Measurements from ENCODE around the gene PCSK2. TPM values are rescaled to one million over a fixed set of nuclear protein-coding genes. Genes with fewer than 3 reads are reported as not detected.

PCSK2 gene
- total RNA-seq, 2 donors from 2014 or later: not detected

GRCh38 chr20:17377231-17377630 lies 150.4 kb downstream of the PCSK2 start:
- no peak overlapping the region for H3K27ac Mint-ChIP-seq
- H3K36me3 Mint-ChIP-seq (ENCODE audit: low read depth): no peaks in the 10 kb centered on the region
- H3K27me3 Mint-ChIP-seq: no peaks in the 10 kb centered on the region
- no peak for ATAC-seq (replicated peaks)
- H3K4me1 Mint-ChIP-seq: no peaks in the 10 kb centered on the region
- H3K4me3 Mint-ChIP-seq: no peak overlapping the region
- no peaks in the 10 kb centered on the region for H3K9me3 Mint-ChIP-seq

- ATAC-seq (replicated peaks): no peak
- no peak overlapping the region for H3K27ac Mint-ChIP-seq
- H3K4me3 Mint-ChIP-seq: no peak overlapping the region
- H3K4me1 Mint-ChIP-seq: no peaks in the 10 kb centered on the region
- no peaks in the 10 kb centered on the region for H3K36me3 Mint-ChIP-seq (ENCODE audit: low read depth)
- peaks cover 10% of the 10 kb centered on the region for H3K27me3 Mint-ChIP-seq
- no peaks in the 10 kb centered on the region for H3K9me3 Mint-ChIP-seq
Observed at GRCh38 chr20:17379651-17380050, 152.8 kb downstream of the PCSK2 start.

- no peak for ATAC-seq (replicated peaks)
- Mint-ChIP-seq H3K27me3 (peaks cover 16% of the 10 kb centered on the region), H3K27ac (no peak overlapping the region), H3K9me3 (no peaks in the 10 kb centered on the region), H3K4me1 (no peaks in the 10 kb centered on the region), H3K4me3 (no peak overlapping the region), H3K36me3 (ENCODE audit: low read depth) (no peaks in the 10 kb centered on the region)
Observed at GRCh38 chr20:17380801-17381200, 154.0 kb downstream of the PCSK2 start.

- H3K36me3 Mint-ChIP-seq (ENCODE audit: low read depth): no peaks in the 10 kb centered on the region
- peaks cover 16% of the 10 kb centered on the region for H3K27me3 Mint-ChIP-seq
- H3K9me3 Mint-ChIP-seq: no peaks in the 10 kb centered on the region
- no peak for ATAC-seq (replicated peaks)
- no peak overlapping the region for H3K4me3 Mint-ChIP-seq
- H3K27ac Mint-ChIP-seq: no peak overlapping the region
- H3K4me1 Mint-ChIP-seq: no peaks in the 10 kb centered on the region
Observed at GRCh38 chr20:17381724-17382123, 154.9 kb downstream of the PCSK2 start.

GRCh38 chr20:17385798-17386197 lies 159.0 kb downstream of the PCSK2 start:
- Mint-ChIP-seq H3K36me3 (ENCODE audit: low read depth) (no peaks in the 10 kb centered on the region), H3K27me3 (peaks cover 28% of the 10 kb centered on the region), H3K9me3 (no peaks in the 10 kb centered on the region), H3K4me1 (no peaks in the 10 kb centered on the region), H3K4me3 (no peak overlapping the region), H3K27ac (no peak overlapping the region)
- ATAC-seq (replicated peaks): no peak

- no peak for ATAC-seq (replicated peaks)
- Mint-ChIP-seq H3K27me3 (peaks cover 21% of the 10 kb centered on the region), H3K9me3 (no peaks in the 10 kb centered on the region), H3K4me3 (no peak overlapping the region), H3K36me3 (ENCODE audit: low read depth) (no peaks in the 10 kb centered on the region), H3K27ac (no peak overlapping the region), H3K4me1 (no peaks in the 10 kb centered on the region)
Observed at GRCh38 chr20:17390655-17391054, 163.8 kb downstream of the PCSK2 start.

- Mint-ChIP-seq H3K27ac (no peak overlapping the region), H3K4me3 (no peak overlapping the region), H3K27me3 (peaks cover 19% of the 10 kb centered on the region), H3K4me1 (no peaks in the 10 kb centered on the region), H3K36me3 (ENCODE audit: low read depth) (no peaks in the 10 kb centered on the region), H3K9me3 (no peaks in the 10 kb centered on the region)
- no peak for ATAC-seq (replicated peaks)
Observed at GRCh38 chr20:17391127-17391771, 164.4 kb downstream of the PCSK2 start.

- no peaks in the 10 kb centered on the region for H3K4me1 Mint-ChIP-seq
- no peak overlapping the region for H3K4me3 Mint-ChIP-seq
- no peaks in the 10 kb centered on the region for H3K9me3 Mint-ChIP-seq
- ATAC-seq (replicated peaks): no peak
- no peaks in the 10 kb centered on the region for H3K36me3 Mint-ChIP-seq (ENCODE audit: low read depth)
- H3K27ac Mint-ChIP-seq: no peak overlapping the region
- H3K27me3 Mint-ChIP-seq: peaks cover 10% of the 10 kb centered on the region
Observed at GRCh38 chr20:17394411-17394810, 167.6 kb downstream of the PCSK2 start.

GRCh38 chr20:17395729-17396128 lies 168.9 kb downstream of the PCSK2 start:
- H3K4me3 Mint-ChIP-seq: no peak overlapping the region
- H3K36me3 Mint-ChIP-seq (ENCODE audit: low read depth): no peaks in the 10 kb centered on the region
- no peak overlapping the region for H3K27ac Mint-ChIP-seq
- H3K4me1 Mint-ChIP-seq: no peaks in the 10 kb centered on the region
- H3K9me3 Mint-ChIP-seq: no peaks in the 10 kb centered on the region
- peaks cover 10% of the 10 kb centered on the region for H3K27me3 Mint-ChIP-seq
- ATAC-seq (replicated peaks): no peak

GRCh38 chr20:17399303-17399985 lies 172.6 kb downstream of the PCSK2 start:
- ATAC-seq (replicated peaks): no peak
- Mint-ChIP-seq H3K27me3 (peaks cover 14% of the 10 kb centered on the region), H3K27ac (no peak overlapping the region), H3K36me3 (ENCODE audit: low read depth) (no peaks in the 10 kb centered on the region), H3K4me1 (no peaks in the 10 kb centered on the region), H3K4me3 (no peak overlapping the region), H3K9me3 (no peaks in the 10 kb centered on the region)

GRCh38 chr20:17403461-17403860 lies 176.6 kb downstream of the PCSK2 start:
- Mint-ChIP-seq H3K27ac (no peak overlapping the region), H3K36me3 (ENCODE audit: low read depth) (no peaks in the 10 kb centered on the region), H3K4me3 (no peak overlapping the region), H3K4me1 (no peaks in the 10 kb centered on the region), H3K27me3 (peaks cover 19% of the 10 kb centered on the region), H3K9me3 (no peaks in the 10 kb centered on the region)
- no peak for ATAC-seq (replicated peaks)

GRCh38 chr20:17406051-17406590 lies 179.3 kb downstream of the PCSK2 start:
- no peaks in the 10 kb centered on the region for H3K4me1 Mint-ChIP-seq
- H3K9me3 Mint-ChIP-seq: no peaks in the 10 kb centered on the region
- no peaks in the 10 kb centered on the region for H3K36me3 Mint-ChIP-seq (ENCODE audit: low read depth)
- H3K27ac Mint-ChIP-seq: no peak overlapping the region
- no peak overlapping the region for H3K4me3 Mint-ChIP-seq
- ATAC-seq (replicated peaks): no peak
- peaks cover 23% of the 10 kb centered on the region for H3K27me3 Mint-ChIP-seq

GRCh38 chr20:17407550-17407949 lies 180.7 kb downstream of the PCSK2 start:
- no peak overlapping the region for H3K4me3 Mint-ChIP-seq
- no peak overlapping the region for H3K27ac Mint-ChIP-seq
- H3K36me3 Mint-ChIP-seq (ENCODE audit: low read depth): no peaks in the 10 kb centered on the region
- H3K4me1 Mint-ChIP-seq: no peaks in the 10 kb centered on the region
- no peaks in the 10 kb centered on the region for H3K9me3 Mint-ChIP-seq
- no peak for ATAC-seq (replicated peaks)
- peaks cover 29% of the 10 kb centered on the region for H3K27me3 Mint-ChIP-seq

GRCh38 chr20:17417225-17417624 lies 190.4 kb downstream of the PCSK2 start:
- H3K27ac Mint-ChIP-seq: no peak overlapping the region
- H3K4me3 Mint-ChIP-seq: no peak overlapping the region
- H3K9me3 Mint-ChIP-seq: peaks cover 5% of the 10 kb centered on the region
- no peaks in the 10 kb centered on the region for H3K36me3 Mint-ChIP-seq (ENCODE audit: low read depth)
- no peaks in the 10 kb centered on the region for H3K4me1 Mint-ChIP-seq
- peaks cover 29% of the 10 kb centered on the region for H3K27me3 Mint-ChIP-seq
- ATAC-seq (replicated peaks): no peak

- no peak for ATAC-seq (replicated peaks)
- Mint-ChIP-seq H3K4me1 (no peaks in the 10 kb centered on the region), H3K27ac (no peak overlapping the region), H3K36me3 (ENCODE audit: low read depth) (no peaks in the 10 kb centered on the region), H3K27me3 (peaks cover 23% of the 10 kb centered on the region), H3K4me3 (no peak overlapping the region), H3K9me3 (peaks cover 4% of the 10 kb centered on the region)
Observed at GRCh38 chr20:17418737-17419136, 191.9 kb downstream of the PCSK2 start.
